Gastroesophageal sphincter (tissue), 3 donors: ENCODE measurements around the gene TACR2.

ENCODE experiments used
- CTCF ChIP-seq, 4 experiments: fragments of 200-600 bp in 2 of 4; fragments of 450-650 bp in 2 of 4; sonication (generic) in 1 of 4; IDR thresholded peaks; one replicate each; pipeline ENCODE4 v1.5.1; 2017 to 2019; ENCODE audit warnings: antibody characterized with exemption in 4 of 4, mild to moderate bottlenecking in 2 of 4, moderate library complexity in 2 of 4
- EP300 ChIP-seq: sonication (generic); formaldehyde crosslinking; IDR thresholded peaks from one replicate; pipeline ENCODE4 v1.6.1; 2017; ENCODE audit warnings: antibody characterized with exemption, mild to moderate bottlenecking
- POLR2A ChIP-seq, 2 donors: fragments of 450-650 bp; IDR thresholded peaks; one replicate each; pipeline ENCODE4 v1.6.1; 2017; ENCODE audit warnings: antibody characterized with exemption in 2 of 2, mild to moderate bottlenecking in 2 of 2, moderate library complexity in 1 of 2
- POLR2AphosphoS5 ChIP-seq: sonication (generic); formaldehyde crosslinking; IDR thresholded peaks from one replicate; pipeline ENCODE4 v1.6.1; 2017; ENCODE audit warnings: antibody characterized with exemption

- TF ChIP-seq CTCF (IDR thresholded peaks at IDR 0.05) (no peak), EP300 (no peak), POLR2A (IDR thresholded peaks at IDR 0.05) (no peak), POLR2AphosphoS5 (peak; percentile 19)
Measured at GRCh38 chr10:69415951-69416350, 767 bp downstream of the TACR2 start.
